NCI-H345 (cell line): ENCODE data around the gene ERVFRD-1.
"Not testable (repeated sequence)": the region's sequence is repeated elsewhere in the genome, so short reads cannot be mapped to it uniquely, and the experiment has no call there.

ENCODE experiments used
- DNase-seq: peaks from one replicate; lab custom pipeline; 2025; lab: John Stamatoyannopoulos, UW

ERVFRD-1 gene

GRCh38 chr6:11091141-11091540 is 20.4 kb downstream of the ERVFRD-1 start:
- not testable (repeated sequence) for DNase-seq

- DNase-seq, result no peak
These were observed 21.8 kb downstream of the ERVFRD-1 start for GRCh38 chr6:11089695-11090094.

GRCh38 chr6:11087141-11087812 is 24.2 kb downstream of the ERVFRD-1 start:
- not testable (repeated sequence) for DNase-seq

- no peak for DNase-seq
These were observed 25.6 kb downstream of the ERVFRD-1 start for GRCh38 chr6:11085758-11086435.

GRCh38 chr6:11083956-11084355 is 27.6 kb downstream of the ERVFRD-1 start:
- DNase-seq, result no peak

- DNase-seq, result no peak
These were observed 28.0 kb downstream of the ERVFRD-1 start for GRCh38 chr6:11083491-11083890.

GRCh38 chr6:11080296-11080695 is 31.2 kb downstream of the ERVFRD-1 start:
- no peak for DNase-seq

GRCh38 chr6:11078266-11078665 is 33.3 kb downstream of the ERVFRD-1 start:
- DNase-seq, result no peak

GRCh38 chr6:11076540-11076939 is 35.0 kb downstream of the ERVFRD-1 start:
- no peak for DNase-seq

GRCh38 chr6:11072101-11072500 is 39.4 kb downstream of the ERVFRD-1 start:
- no peak for DNase-seq

GRCh38 chr6:11069760-11070159 is 41.8 kb downstream of the ERVFRD-1 start:
- no peak for DNase-seq

- no peak for DNase-seq
These were observed 44.2 kb downstream of the ERVFRD-1 start for GRCh38 chr6:11067348-11067747.

- no peak for DNase-seq
These were observed 44.8 kb downstream of the ERVFRD-1 start for GRCh38 chr6:11066505-11067347.

- no peak for DNase-seq
These were observed 45.9 kb downstream of the ERVFRD-1 start for GRCh38 chr6:11065436-11066202.

- DNase-seq, result no peak
These were observed 46.7 kb downstream of the ERVFRD-1 start for GRCh38 chr6:11064836-11065235.

GRCh38 chr6:11062715-11063114 is 48.8 kb downstream of the ERVFRD-1 start:
- DNase-seq, result no peak

GRCh38 chr6:11062083-11062482 is 49.4 kb downstream of the ERVFRD-1 start:
- DNase-seq, result no peak

GRCh38 chr6:11058406-11058805 is 53.1 kb downstream of the ERVFRD-1 start:
- DNase-seq, result no peak

- DNase-seq, result no peak
These were observed 54.7 kb downstream of the ERVFRD-1 start for GRCh38 chr6:11056871-11057270.

- no peak for DNase-seq
These were observed 56.3 kb downstream of the ERVFRD-1 start for GRCh38 chr6:11055127-11055627.

- no peak for DNase-seq
These were observed 56.8 kb downstream of the ERVFRD-1 start for GRCh38 chr6:11054722-11055121.

- DNase-seq, result no peak
These were observed 58.2 kb downstream of the ERVFRD-1 start for GRCh38 chr6:11053307-11053706.
